HCT116 (cell line): ENCODE measurements around the gene SLC38A8. TPM values are rescaled to one million over a fixed set of nuclear protein-coding genes. Genes with fewer than 3 reads are reported as not detected.

Experiments
- ATAC-seq: fragments of 200-7000 bp; cut with Tn5 transposase; 2 replicates; pipeline ENCODE4 v1.9.1; 2020; ENCODE audit warnings: mild to moderate bottlenecking, moderate library complexity
- BruUV-seq: library from RNA; stranded (reverse); fragments of 400-500 nt; replicated peaks from 2 replicates; lab custom pipeline; 2021; lab: Mats Ljungman, UMichigan
- CTCF ChIA-PET: fragments of 300-600 bp; sonication (Branson Sonifier 250); formaldehyde crosslinking; loops from one replicate; lab custom pipeline; 2021; ENCODE audit warnings: antibody characterized with exemption; lab: Charles Lee
- POLR2A ChIA-PET: fragments of 300-600, 350-600 bp; sonication (Branson Sonifier 250); formaldehyde crosslinking; loops from one replicate; lab custom pipeline; 2021; ENCODE audit warnings: antibody characterized with exemption; lab: Charles Lee
- RAD21 ChIA-PET, 2 experiments: fragments of 300-600 bp; sonication (Branson Sonifier 250); formaldehyde crosslinking; loops; one replicate each; lab custom pipeline; 2023; ENCODE audit warnings: low total read pairs in 2 of 2; ENCODE audit not compliant: uncharacterized antibody in 2 of 2, unreplicated experiment in 2 of 2, low non-redundant PET in 1 of 2; lab: Charles Lee
- DNase-seq: peaks from one replicate; pipeline ENCODE4 v3.0.0-alpha.2; 2010; ENCODE audit warnings: low read depth, low spot score
- H2AFZ ChIP-seq: fragments of 200-600 bp; shearing (Covaris generic), sonication (generic); 2 replicates; pipeline ENCODE4 v1.6.1; 2017; ENCODE audit warnings: low read depth, mixed run types, mixed read lengths, antibody characterized with exemption, low read length; ENCODE audit not compliant: poor library complexity, severe bottlenecking
- H3K27ac ChIP-seq: 2 replicates; pipeline ENCODE4 v1.5.1; 2012; ENCODE audit warnings: low read depth, low read length
- H3K27me3 ChIP-seq: fragments of 200-600 bp; sonication (generic); 2 replicates; pipeline ENCODE4 v1.6.1; 2016; ENCODE audit warnings: mixed run types, low read length, mixed read lengths; ENCODE audit not compliant: insufficient read depth
- H3K36me3 ChIP-seq, 2 experiments: fragments of 200-500 bp in 1 of 2; fragments of 200-600 bp in 1 of 2; sonication (Bioruptor generic) in 1 of 2; sonication (generic) in 1 of 2; 2 replicates each; pipeline versions ENCODE4 v1.5.1 to v1.6.1; 2014 to 2016; ENCODE audit warnings: low read length in 2 of 2, inconsistent platforms in 1 of 2, mixed read lengths in 1 of 2, mixed run types in 1 of 2; ENCODE audit not compliant: insufficient read depth in 2 of 2, control insufficient read depth in 1 of 2
- H3K4me1 ChIP-seq, 2 experiments: fragments of 200-600 bp in 1 of 2; sonication (generic) in 1 of 2; 2 replicates each; pipeline versions ENCODE4 v1.5.1 to v1.6.1; 2012 to 2017; ENCODE audit warnings: low read length in 2 of 2, inconsistent platforms in 1 of 2, mild to moderate bottlenecking in 1 of 2, mixed read lengths in 1 of 2, mixed run types in 1 of 2, moderate library complexity in 1 of 2; ENCODE audit not compliant: insufficient read depth in 2 of 2, control insufficient read depth in 1 of 2
- H3K4me2 ChIP-seq: fragments of 200-600 bp; sonication (generic); 2 replicates; pipeline ENCODE4 v1.6.1; 2017; ENCODE audit warnings: mixed run types, low read length, mixed read lengths
- H3K4me3 ChIP-seq, 2 experiments: fragments of 200-600 bp in 1 of 2; sonication (generic) in 1 of 2; replicated peaks in 1 of 2; 2 replicates each; pipeline ENCODE4 v1.5.1; 2011 to 2016; ENCODE audit warnings: low read length in 2 of 2, control low read depth in 1 of 2, low read depth in 1 of 2, mild to moderate bottlenecking in 1 of 2, mixed read lengths in 1 of 2, mixed run types in 1 of 2
- H3K79me2 ChIP-seq: fragments of 200-600 bp; sonication (generic); 2 replicates; pipeline ENCODE4 v1.6.1; 2017; ENCODE audit warnings: mild to moderate bottlenecking, mixed run types, low read length, moderate library complexity, mixed read lengths; ENCODE audit not compliant: insufficient read depth
- H3K9ac ChIP-seq: fragments of 200-600 bp; sonication (generic); 2 replicates; pipeline ENCODE4 v1.6.1; 2016; ENCODE audit warnings: low read length, mixed read lengths
- H3K9me2 ChIP-seq: fragments of 200-600 bp; sonication (generic), shearing (Covaris generic); 2 replicates; pipeline ENCODE4 v1.6.1; 2017; ENCODE audit warnings: mixed run types, mild to moderate bottlenecking, moderate library complexity; ENCODE audit not compliant: insufficient read depth
- H3K9me3 ChIP-seq, 2 experiments: fragments of 200-500 bp in 1 of 2; fragments of 200-600 bp in 1 of 2; sonication (Bioruptor generic) in 1 of 2; sonication (generic) in 1 of 2; 2 replicates each; pipeline ENCODE4 v1.6.1; 2014 to 2017; ENCODE audit warnings: low read length in 2 of 2, mixed read lengths in 2 of 2, inconsistent platforms in 1 of 2, low read depth in 1 of 2, mild to moderate bottlenecking in 1 of 2, mixed run types in 1 of 2, moderate library complexity in 1 of 2; ENCODE audit not compliant: control insufficient read depth in 1 of 2, insufficient read depth in 1 of 2
- H4K20me1 ChIP-seq: fragments of 200-600 bp; sonication (generic), shearing (Covaris generic); 2 replicates; pipeline ENCODE4 v1.6.1; 2017; ENCODE audit warnings: mixed run types, mild to moderate bottlenecking, moderate library complexity; ENCODE audit not compliant: insufficient read depth
- CBX3 ChIP-seq: IDR thresholded peaks from 2 replicates; pipeline ENCODE4 v1.6.1; 2012; ENCODE audit warnings: low read depth
- CEBPB ChIP-seq: IDR thresholded peaks from 2 replicates; pipeline ENCODE4 v1.6.1; 2012; ENCODE audit warnings: low read depth
- EGR1 ChIP-seq: IDR thresholded peaks from 2 replicates; pipeline ENCODE4 v1.6.1; 2012; ENCODE audit warnings: low read depth
- ELF1 ChIP-seq: IDR thresholded peaks from 2 replicates; pipeline ENCODE4 v1.6.1; 2012; ENCODE audit warnings: low read depth, borderline replicate concordance
- EZH2 ChIP-seq: fragments of 200-600 bp; sonication (generic); IDR thresholded peaks from 2 replicates; pipeline ENCODE4 v1.6.1; 2017; ENCODE audit warnings: antibody characterized with exemption, mixed run types
- FOSL1 ChIP-seq: IDR thresholded peaks from 2 replicates; pipeline ENCODE4 v1.6.1; 2012; ENCODE audit warnings: low read depth
- JUND ChIP-seq: IDR thresholded peaks from 2 replicates; pipeline ENCODE4 v1.6.1; 2012
- POLR2A ChIP-seq: IDR thresholded peaks from 2 replicates; pipeline ENCODE4 v1.7.0; 2011; ENCODE audit warnings: borderline replicate concordance; ENCODE audit not compliant: insufficient read depth, insufficient read length; ENCODE audit errors: extremely low read depth
- POLR2AphosphoS5 ChIP-seq: IDR thresholded peaks from 2 replicates; pipeline ENCODE4 v1.6.1; 2011; ENCODE audit warnings: mild to moderate bottlenecking, low read depth, low read length, moderate library complexity
- SIN3A ChIP-seq: IDR thresholded peaks from 2 replicates; pipeline ENCODE4 v1.6.1; 2012; ENCODE audit warnings: low read depth
- SRF ChIP-seq: IDR thresholded peaks from 2 replicates; pipeline ENCODE4 v1.6.1; 2012; ENCODE audit warnings: low read depth
- TCF7L2 ChIP-seq: IDR thresholded peaks from 2 replicates; pipeline ENCODE4 v1.7.0; 2011; ENCODE audit warnings: borderline replicate concordance, inconsistent platforms; ENCODE audit not compliant: insufficient read depth, insufficient read length; ENCODE audit errors: extremely low read depth
- YY1 ChIP-seq: IDR thresholded peaks from 2 replicates; pipeline ENCODE4 v1.6.1; 2011; ENCODE audit warnings: low read length, low read depth, moderate library complexity, mild to moderate bottlenecking; ENCODE audit not compliant: insufficient replicate concordance; ENCODE audit errors: extremely low read depth
- ZFX ChIP-seq: fragments of 450-650 bp; IDR thresholded peaks from 2 replicates; pipeline ENCODE4 v1.6.1; 2017
- intact Hi-C: fragments of 100-400 bp; cut with micrococcal nuclease; formaldehyde crosslinking; loops from 2 replicates; pipeline ENCODE4 v1.10.0; 2022
- total RNA-seq: library from RNA; stranded (reverse); gene quantifications from one replicate; pipeline ENCODE4 v1.2.1, GENCODE V29; 2021; ENCODE audit not compliant: unreplicated experiment
- TF ChIP-seq, protein P1 (sequence below): IDR thresholded peaks from 2 replicates; pipeline ENCODE4 v1.6.1; 2012; ENCODE audit warnings: low read depth
- TF ChIP-seq, protein P2 (sequence below): IDR thresholded peaks from 2 replicates; pipeline ENCODE4 v1.6.1; 2011; ENCODE audit warnings: mild to moderate bottlenecking, low read length, moderate library complexity; ENCODE audit not compliant: insufficient replicate concordance; ENCODE audit errors: extremely low read depth
- TF ChIP-seq, protein P3 (sequence below): IDR thresholded peaks from 2 replicates; pipeline ENCODE4 v1.6.1; 2012
- TF ChIP-seq, protein P4 (sequence below), 3 experiments: fragments of 200-600 bp in 1 of 3; sonication (generic) in 1 of 3; IDR thresholded peaks in 2 of 3; conservative IDR thresholded peaks in 1 of 3; 2 replicates each; pipeline ENCODE4 v1.5.1; 2012 to 2017; ENCODE audit warnings: low read depth in 2 of 3, low read length in 2 of 3, antibody characterized with exemption in 1 of 3, borderline replicate concordance in 1 of 3, control low read depth in 1 of 3, mild to moderate bottlenecking in 1 of 3, mixed read lengths in 1 of 3, mixed run types in 1 of 3, moderate library complexity in 1 of 3; ENCODE audit not compliant: insufficient read depth in 1 of 3

SLC38A8 gene
- total RNA-seq, 1 experiment from 2014 or later = not detected

DNA sequence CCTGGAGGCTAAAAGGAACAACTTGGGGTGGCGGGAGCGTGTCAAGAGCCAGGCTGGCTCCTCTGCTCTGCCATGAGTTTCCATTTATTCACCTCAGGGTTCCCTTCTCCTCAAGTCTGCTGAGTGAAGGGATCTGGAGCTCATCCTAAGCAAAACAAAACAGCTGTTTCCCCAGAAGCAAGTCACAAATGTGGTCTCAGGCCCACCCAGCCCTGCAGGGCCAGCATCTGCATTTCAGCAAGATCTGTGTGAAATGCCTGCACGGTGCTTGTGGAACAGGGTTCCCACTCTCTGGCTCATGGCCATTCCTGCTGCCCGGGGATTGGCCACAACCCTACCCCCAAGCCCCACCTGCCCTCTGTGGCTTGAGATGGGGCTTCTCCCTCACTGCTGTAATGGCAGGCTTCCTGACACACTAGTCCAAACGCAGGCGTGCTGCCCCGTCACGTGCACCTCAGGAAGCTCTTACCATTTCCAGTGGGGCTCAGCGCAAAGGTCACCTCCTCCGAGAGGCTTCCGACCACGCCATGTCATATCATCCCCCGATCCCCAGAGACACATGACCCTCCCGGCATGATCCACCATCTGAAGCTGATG lies 2.3 kb downstream of the SLC38A8 start:
- H3K4me1 ChIP-seq = peaks cover 2 to 5% of the 10 kb centered on the region in 2 experiments; a peak in 1 of 4 replicates
- POLR2A ChIA-PET = interaction anchor here (2.0 kb wide), 1 partner anchor 26 kb away, joined by 7 read pairs; no protein-coding TSS in a partner anchor
- no TSS peak for BruUV-seq

More for the DNA sequence above, 2.3 kb downstream of the SLC38A8 start:
- Histone ChIP-seq H2AFZ (no peak overlapping the region), H3K27ac (no peak overlapping the region), H3K4me3 (no peak overlapping the region), H3K9me2 (no peaks in the 10 kb centered on the region), H3K9ac (no peak overlapping the region), H3K36me3 (no peaks in the 10 kb centered on the region), H3K4me2 (no peak overlapping the region), H3K9me3 (peaks cover 0 to 5% of the 10 kb centered on the region in 2 experiments; a peak in 1 of 4 replicates), H3K79me2 (no peaks in the 10 kb centered on the region), H3K27me3 (no peaks in the 10 kb centered on the region; the same call in 1 of the 2 replicates), H4K20me1 (no peaks in the 10 kb centered on the region)
- intact Hi-C loops = no loop called here
- no peak for TF ChIP-seq CBX3
- TF ChIP-seq SRF = no peak
- no peak for TF ChIP-seq EZH2
- TF ChIP-seq, protein P1, sequence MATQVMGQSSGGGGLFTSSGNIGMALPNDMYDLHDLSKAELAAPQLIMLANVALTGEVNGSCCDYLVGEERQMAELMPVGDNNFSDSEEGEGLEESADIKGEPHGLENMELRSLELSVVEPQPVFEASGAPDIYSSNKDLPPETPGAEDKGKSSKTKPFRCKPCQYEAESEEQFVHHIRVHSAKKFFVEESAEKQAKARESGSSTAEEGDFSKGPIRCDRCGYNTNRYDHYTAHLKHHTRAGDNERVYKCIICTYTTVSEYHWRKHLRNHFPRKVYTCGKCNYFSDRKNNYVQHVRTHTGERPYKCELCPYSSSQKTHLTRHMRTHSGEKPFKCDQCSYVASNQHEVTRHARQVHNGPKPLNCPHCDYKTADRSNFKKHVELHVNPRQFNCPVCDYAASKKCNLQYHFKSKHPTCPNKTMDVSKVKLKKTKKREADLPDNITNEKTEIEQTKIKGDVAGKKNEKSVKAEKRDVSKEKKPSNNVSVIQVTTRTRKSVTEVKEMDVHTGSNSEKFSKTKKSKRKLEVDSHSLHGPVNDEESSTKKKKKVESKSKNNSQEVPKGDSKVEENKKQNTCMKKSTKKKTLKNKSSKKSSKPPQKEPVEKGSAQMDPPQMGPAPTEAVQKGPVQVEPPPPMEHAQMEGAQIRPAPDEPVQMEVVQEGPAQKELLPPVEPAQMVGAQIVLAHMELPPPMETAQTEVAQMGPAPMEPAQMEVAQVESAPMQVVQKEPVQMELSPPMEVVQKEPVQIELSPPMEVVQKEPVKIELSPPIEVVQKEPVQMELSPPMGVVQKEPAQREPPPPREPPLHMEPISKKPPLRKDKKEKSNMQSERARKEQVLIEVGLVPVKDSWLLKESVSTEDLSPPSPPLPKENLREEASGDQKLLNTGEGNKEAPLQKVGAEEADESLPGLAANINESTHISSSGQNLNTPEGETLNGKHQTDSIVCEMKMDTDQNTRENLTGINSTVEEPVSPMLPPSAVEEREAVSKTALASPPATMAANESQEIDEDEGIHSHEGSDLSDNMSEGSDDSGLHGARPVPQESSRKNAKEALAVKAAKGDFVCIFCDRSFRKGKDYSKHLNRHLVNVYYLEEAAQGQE = no peak
- no peak for TF ChIP-seq YY1
- no peak for TF ChIP-seq ZFX
- no peak for TF ChIP-seq ELF1
- TF ChIP-seq EGR1 = no peak
- no peak for TF ChIP-seq JUND
- no peak for TF ChIP-seq CEBPB
- TF ChIP-seq, protein P2, sequence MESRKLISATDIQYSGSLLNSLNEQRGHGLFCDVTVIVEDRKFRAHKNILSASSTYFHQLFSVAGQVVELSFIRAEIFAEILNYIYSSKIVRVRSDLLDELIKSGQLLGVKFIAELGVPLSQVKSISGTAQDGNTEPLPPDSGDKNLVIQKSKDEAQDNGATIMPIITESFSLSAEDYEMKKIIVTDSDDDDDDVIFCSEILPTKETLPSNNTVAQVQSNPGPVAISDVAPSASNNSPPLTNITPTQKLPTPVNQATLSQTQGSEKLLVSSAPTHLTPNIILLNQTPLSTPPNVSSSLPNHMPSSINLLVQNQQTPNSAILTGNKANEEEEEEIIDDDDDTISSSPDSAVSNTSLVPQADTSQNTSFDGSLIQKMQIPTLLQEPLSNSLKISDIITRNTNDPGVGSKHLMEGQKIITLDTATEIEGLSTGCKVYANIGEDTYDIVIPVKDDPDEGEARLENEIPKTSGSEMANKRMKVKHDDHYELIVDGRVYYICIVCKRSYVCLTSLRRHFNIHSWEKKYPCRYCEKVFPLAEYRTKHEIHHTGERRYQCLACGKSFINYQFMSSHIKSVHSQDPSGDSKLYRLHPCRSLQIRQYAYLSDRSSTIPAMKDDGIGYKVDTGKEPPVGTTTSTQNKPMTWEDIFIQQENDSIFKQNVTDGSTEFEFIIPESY = no peak
- no peak for TF ChIP-seq POLR2A
- TF ChIP-seq POLR2AphosphoS5 = no peak
- no peak for TF ChIP-seq TCF7L2
- TF ChIP-seq SIN3A = no peak
- TF ChIP-seq FOSL1 = no peak
- TF ChIP-seq, protein P3, sequence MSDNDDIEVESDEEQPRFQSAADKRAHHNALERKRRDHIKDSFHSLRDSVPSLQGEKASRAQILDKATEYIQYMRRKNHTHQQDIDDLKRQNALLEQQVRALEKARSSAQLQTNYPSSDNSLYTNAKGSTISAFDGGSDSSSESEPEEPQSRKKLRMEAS = no peak
- TF ChIP-seq, protein P4, sequence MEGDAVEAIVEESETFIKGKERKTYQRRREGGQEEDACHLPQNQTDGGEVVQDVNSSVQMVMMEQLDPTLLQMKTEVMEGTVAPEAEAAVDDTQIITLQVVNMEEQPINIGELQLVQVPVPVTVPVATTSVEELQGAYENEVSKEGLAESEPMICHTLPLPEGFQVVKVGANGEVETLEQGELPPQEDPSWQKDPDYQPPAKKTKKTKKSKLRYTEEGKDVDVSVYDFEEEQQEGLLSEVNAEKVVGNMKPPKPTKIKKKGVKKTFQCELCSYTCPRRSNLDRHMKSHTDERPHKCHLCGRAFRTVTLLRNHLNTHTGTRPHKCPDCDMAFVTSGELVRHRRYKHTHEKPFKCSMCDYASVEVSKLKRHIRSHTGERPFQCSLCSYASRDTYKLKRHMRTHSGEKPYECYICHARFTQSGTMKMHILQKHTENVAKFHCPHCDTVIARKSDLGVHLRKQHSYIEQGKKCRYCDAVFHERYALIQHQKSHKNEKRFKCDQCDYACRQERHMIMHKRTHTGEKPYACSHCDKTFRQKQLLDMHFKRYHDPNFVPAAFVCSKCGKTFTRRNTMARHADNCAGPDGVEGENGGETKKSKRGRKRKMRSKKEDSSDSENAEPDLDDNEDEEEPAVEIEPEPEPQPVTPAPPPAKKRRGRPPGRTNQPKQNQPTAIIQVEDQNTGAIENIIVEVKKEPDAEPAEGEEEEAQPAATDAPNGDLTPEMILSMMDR (IDR thresholded peaks at IDR 0.05 in 2 of 3, conservative IDR thresholded peaks at IDR 0.05 in 1 of 3; ENCODE audit: borderline replicate concordance in 1 of 3, insufficient read depth in 1 of 3, low read depth in 2 of 3, low read length in 2 of 3) = no peak
- DNase-seq (no peak), ATAC-seq (no peak)
- ChIA-PET RAD21 (no interaction called here), CTCF (interaction anchor here (0.9 to 1.5 kb wide), 2 partner anchors 26 to 86 kb away, joined by 3 read pairs; no protein-coding TSS in a partner anchor)
